ENCODE data around the gene YJU2. TPM values are rescaled to one million over a fixed set of nuclear protein-coding genes. Genes with fewer than 3 reads are reported as not detected.

The YJU2 gene
- total and polyA plus RNA-seq, 2 experiments from 2014 or later: 10.6 to 17.3 TPM

DNA sequence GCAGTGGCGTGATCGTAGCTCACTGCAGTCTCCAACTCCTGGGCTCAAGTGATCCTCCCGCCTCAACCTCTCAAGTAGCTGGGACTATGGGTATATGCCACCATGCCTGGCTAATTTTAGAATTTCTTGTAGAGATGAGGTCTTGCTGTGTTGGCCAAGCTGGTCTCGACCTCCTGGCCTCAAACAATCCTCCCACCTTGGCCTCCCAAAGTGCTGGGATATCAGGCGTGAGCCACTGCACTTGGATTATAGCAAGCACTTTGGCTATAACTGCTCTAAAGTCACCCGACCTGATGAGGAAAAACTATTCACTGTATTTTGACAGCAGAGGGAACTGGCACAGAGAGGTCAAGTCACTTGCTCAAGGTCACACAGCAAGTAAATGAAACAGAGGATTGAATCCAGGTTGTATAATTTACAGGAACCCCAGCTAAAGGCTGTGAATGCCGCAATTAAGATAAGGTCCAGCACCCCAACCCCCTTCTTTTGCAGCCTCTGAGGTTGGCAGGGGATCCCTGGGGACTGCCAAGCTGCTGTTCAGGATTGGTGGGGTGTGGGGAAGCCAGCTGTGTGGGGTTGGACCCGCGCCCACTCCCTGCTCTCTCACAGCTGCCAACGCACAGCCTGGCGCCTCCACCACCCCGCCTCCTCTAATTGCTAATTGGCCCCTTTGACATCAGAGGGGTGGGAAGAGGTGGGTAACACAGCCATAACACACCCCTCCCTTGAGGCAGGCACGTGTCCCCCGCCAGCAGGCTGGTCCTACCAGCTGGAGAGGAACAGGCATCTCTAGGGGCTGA, 49.3 kb downstream of the YJU2 start:
- H3K79me2 ChIP-seq (ENCODE audit: insufficient read depth): no peaks in the 10 kb centered on the region
- DNase-seq: no peak
- in situ Hi-C loops (cut with MboI): no loop called here
- H4K20me1 ChIP-seq (ENCODE audit: insufficient read depth): no peaks in the 10 kb centered on the region
- H2AFZ ChIP-seq: no peak overlapping the region
- no peak overlapping the region for H3K4me3 ChIP-seq
- 31 to 34% methylated on average over 14 of the region's 14 CpGs for WGBS, 2 experiments (ENCODE audit: low coverage in 1 of 2, low lambda C conversion rate in 2 of 2, missing lambda C conversion rate in 2 of 2)
- no peaks in the 10 kb centered on the region for H3K4me1 ChIP-seq (ENCODE audit: insufficient read depth)
- no peak overlapping the region for H3K4me2 ChIP-seq (ENCODE audit: unreplicated experiment)
- no peak for TF ChIP-seq EZH2phosphoT487 (IDR thresholded peaks at IDR 0.05; ENCODE audit: insufficient read depth, low read depth)
- no peak for TF ChIP-seq EZH2 (IDR thresholded peaks at IDR 0.05; ENCODE audit: insufficient read depth, poor library complexity, severe bottlenecking)
- no peaks in the 10 kb centered on the region for H3K9me2 ChIP-seq (ENCODE audit: insufficient read depth)
- H3F3A ChIP-seq (ENCODE audit: insufficient read depth): no peaks in the 10 kb centered on the region
- H3K27ac ChIP-seq: no peak overlapping the region
- no peaks in the 10 kb centered on the region for H3K36me3 ChIP-seq (ENCODE audit: low read depth)
- no peaks in the 10 kb centered on the region for H3K9me3 ChIP-seq (ENCODE audit: low read depth)
- no peaks in the 10 kb centered on the region; the same call in 1 of the 2 replicates for H3K27me3 ChIP-seq (replicated peaks; ENCODE audit: insufficient read depth)
- no peak overlapping the region for H3K9ac ChIP-seq

DNA sequence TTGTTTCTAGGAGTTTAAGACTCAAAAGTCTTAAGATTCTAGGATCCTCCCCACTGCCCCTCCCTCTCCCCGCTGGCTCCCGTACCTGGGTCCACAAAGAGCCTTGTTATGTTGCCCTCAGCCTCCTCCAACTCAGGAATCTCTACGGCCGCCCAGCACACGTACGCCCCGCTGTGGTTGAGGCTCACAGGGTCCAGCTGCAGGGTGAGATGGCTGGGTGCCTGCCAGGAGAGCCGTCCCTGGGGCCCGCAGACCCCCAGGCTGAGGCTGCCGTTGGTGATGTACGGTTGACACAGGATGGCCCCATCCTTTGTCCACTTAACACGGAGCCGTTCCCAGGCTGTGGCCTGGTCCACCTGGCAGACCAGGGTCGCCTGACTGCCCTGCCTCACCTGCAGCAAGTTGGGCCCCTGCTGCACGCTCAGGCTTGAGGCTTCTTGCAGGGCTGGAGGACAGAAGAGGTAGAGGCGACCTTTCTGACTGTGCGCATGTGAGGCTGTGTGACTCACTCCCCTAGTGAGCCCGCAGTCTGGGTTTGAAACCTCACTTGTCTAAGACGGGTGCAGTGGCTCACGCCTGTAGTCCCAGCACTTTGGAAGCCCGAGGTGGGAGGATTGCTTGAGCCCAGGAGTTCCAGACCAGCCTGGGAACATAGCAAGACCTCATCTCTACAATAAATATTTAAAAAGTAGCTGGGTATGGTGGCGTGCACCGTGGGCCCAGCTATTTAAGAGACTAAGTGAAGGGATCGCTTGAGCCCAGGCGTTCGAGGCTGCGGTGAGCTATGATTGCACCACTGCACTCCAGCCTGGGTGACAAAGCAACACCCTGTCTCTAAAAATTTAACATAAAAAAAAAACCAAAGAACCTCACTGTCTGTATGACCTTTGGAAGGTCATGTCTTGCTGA, 51.3 kb downstream of the YJU2 start:
- H3K36me3 ChIP-seq (ENCODE audit: low read depth): no peaks in the 10 kb centered on the region
- no peaks in the 10 kb centered on the region; the same call in 1 of the 2 replicates for H3K27me3 ChIP-seq (replicated peaks; ENCODE audit: insufficient read depth)
- no peak overlapping the region for H3K27ac ChIP-seq
- no peaks in the 10 kb centered on the region for H3F3A ChIP-seq (ENCODE audit: insufficient read depth)
- no peaks in the 10 kb centered on the region for H3K9me3 ChIP-seq (ENCODE audit: low read depth)
- no peak overlapping the region for H3K4me3 ChIP-seq
- H3K9me2 ChIP-seq (ENCODE audit: insufficient read depth): no peaks in the 10 kb centered on the region
- DNase-seq: no peak
- no peak overlapping the region for H3K4me2 ChIP-seq (ENCODE audit: unreplicated experiment)
- H4K20me1 ChIP-seq (ENCODE audit: insufficient read depth): no peaks in the 10 kb centered on the region
- in situ Hi-C loops (cut with MboI): no loop called here
- no peaks in the 10 kb centered on the region for H3K4me1 ChIP-seq (ENCODE audit: insufficient read depth)
- 72 to 73% methylated on average over 26 to 27 of the region's 27 CpGs for whole genome bisulfite sequencing, 2 experiments (ENCODE audit: low coverage in 1 of 2, low lambda C conversion rate in 2 of 2, missing lambda C conversion rate in 2 of 2)
- H3K9ac ChIP-seq: no peak overlapping the region
- no peak overlapping the region for H2AFZ ChIP-seq
- TF ChIP-seq EZH2 (IDR thresholded peaks at IDR 0.05; ENCODE audit: insufficient read depth, poor library complexity, severe bottlenecking): no peak
- TF ChIP-seq EZH2phosphoT487 (IDR thresholded peaks at IDR 0.05; ENCODE audit: insufficient read depth, low read depth): no peak
- H3K79me2 ChIP-seq (ENCODE audit: insufficient read depth): no peaks in the 10 kb centered on the region

DNA sequence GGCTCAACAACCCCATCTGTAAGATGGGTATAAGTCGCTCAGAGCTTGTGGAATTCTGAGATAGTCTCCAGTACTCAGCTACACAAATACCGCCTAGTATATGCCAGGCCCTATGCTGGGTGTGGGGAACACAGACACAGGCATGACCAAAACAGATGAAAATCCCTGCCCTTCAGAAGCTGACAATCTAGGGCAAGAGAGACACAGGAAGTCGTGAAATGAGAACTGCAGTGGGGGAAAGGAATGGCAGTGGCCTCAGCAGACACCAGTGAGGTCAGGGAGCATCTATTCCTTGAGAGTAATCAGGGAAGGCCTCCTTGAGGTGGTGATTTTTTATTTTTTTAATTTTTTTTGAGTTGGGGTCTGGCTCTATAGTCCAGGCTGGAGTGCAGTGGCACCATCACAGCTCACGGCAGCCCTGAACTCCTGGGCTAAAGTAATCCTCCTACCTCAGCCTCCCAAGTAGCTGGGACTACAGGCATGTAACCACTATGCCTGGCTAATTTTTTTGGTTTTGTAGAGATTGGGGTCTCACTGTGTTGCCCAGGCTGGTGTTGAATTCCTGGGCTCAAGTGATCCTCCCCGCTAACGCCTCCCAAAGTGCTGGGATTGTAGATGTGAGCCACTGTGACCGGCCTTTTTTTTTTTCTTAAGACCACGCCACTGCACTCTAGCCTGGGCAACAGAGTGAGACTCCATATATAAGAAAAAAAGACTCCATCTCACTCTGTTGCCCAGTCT, 52.1 kb downstream of the YJU2 start:
- Histone ChIP-seq H3K4me1 (ENCODE audit: insufficient read depth) (no peaks in the 10 kb centered on the region), H3K79me2 (ENCODE audit: insufficient read depth) (no peaks in the 10 kb centered on the region), H3K9me2 (ENCODE audit: insufficient read depth) (no peaks in the 10 kb centered on the region), H3K4me3 (no peak overlapping the region), H3K36me3 (ENCODE audit: low read depth) (no peaks in the 10 kb centered on the region), H3F3A (ENCODE audit: insufficient read depth) (no peaks in the 10 kb centered on the region), H3K27ac (no peak overlapping the region), H2AFZ (no peak overlapping the region), H3K9ac (no peak overlapping the region), H4K20me1 (ENCODE audit: insufficient read depth) (no peaks in the 10 kb centered on the region), H3K27me3 (replicated peaks; ENCODE audit: insufficient read depth) (no peaks in the 10 kb centered on the region; the same call in 1 of the 2 replicates), H3K4me2 (ENCODE audit: unreplicated experiment) (no peak overlapping the region), H3K9me3 (ENCODE audit: low read depth) (no peaks in the 10 kb centered on the region)
- TF ChIP-seq EZH2 (IDR thresholded peaks at IDR 0.05; ENCODE audit: insufficient read depth, poor library complexity, severe bottlenecking): no peak
- no peak for TF ChIP-seq EZH2phosphoT487 (IDR thresholded peaks at IDR 0.05; ENCODE audit: insufficient read depth, low read depth)
- in situ Hi-C loops (cut with MboI): no loop called here
- 69 to 76% methylated on average over 8 of the region's 8 CpGs for WGBS, 2 experiments (ENCODE audit: low coverage in 1 of 2, low lambda C conversion rate in 2 of 2, missing lambda C conversion rate in 2 of 2)
- no peak for DNase-seq

DNA sequence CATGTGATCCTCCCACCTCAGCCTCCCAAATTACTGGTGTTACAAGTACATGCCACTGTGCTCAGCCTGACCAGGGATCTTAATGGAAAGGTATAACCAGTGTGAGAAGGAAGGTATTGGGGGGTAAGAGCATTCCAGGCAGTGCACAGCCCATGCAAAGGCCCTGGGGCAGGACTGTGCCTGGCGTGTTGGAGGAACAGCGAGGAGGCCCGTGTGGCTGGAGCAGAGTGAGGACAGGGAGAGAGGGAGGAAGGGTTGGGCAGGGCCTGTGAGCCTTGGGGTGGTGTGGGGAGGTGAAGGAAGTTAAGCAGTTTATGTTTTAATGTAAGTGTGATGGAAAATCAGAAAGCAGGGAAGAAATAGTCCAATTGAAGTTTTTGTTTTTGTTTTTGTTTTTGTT, 53.7 kb downstream of the YJU2 start:
- no peaks in the 10 kb centered on the region for H3F3A ChIP-seq (ENCODE audit: insufficient read depth)
- H3K4me3 ChIP-seq: no peak overlapping the region
- no peaks in the 10 kb centered on the region for H3K9me3 ChIP-seq (ENCODE audit: low read depth)
- no peaks in the 10 kb centered on the region for H3K79me2 ChIP-seq (ENCODE audit: insufficient read depth)
- no peak overlapping the region for H3K27ac ChIP-seq
- no peaks in the 10 kb centered on the region for H3K27me3 ChIP-seq (replicated peaks; ENCODE audit: insufficient read depth)
- no peaks in the 10 kb centered on the region for H3K36me3 ChIP-seq (ENCODE audit: low read depth)
- H3K4me2 ChIP-seq (ENCODE audit: unreplicated experiment): no peak overlapping the region
- WGBS, 2 experiments (ENCODE audit: low coverage in 1 of 2, low lambda C conversion rate in 2 of 2, missing lambda C conversion rate in 2 of 2): 71 to 73% methylated on average over 3 of the region's 3 CpGs
- H3K9ac ChIP-seq: no peak overlapping the region
- no peak overlapping the region for H2AFZ ChIP-seq
- no peaks in the 10 kb centered on the region for H3K4me1 ChIP-seq (ENCODE audit: insufficient read depth)
- in situ Hi-C loops (cut with MboI): no loop called here
- DNase-seq: no peak
- no peaks in the 10 kb centered on the region for H4K20me1 ChIP-seq (ENCODE audit: insufficient read depth)
- TF ChIP-seq EZH2 (IDR thresholded peaks at IDR 0.05; ENCODE audit: insufficient read depth, poor library complexity, severe bottlenecking) (no peak), EZH2phosphoT487 (IDR thresholded peaks at IDR 0.05; ENCODE audit: insufficient read depth, low read depth) (no peak)
- no peaks in the 10 kb centered on the region for H3K9me2 ChIP-seq (ENCODE audit: insufficient read depth)

All from GM23248 (cell line).